Suprapubic skin (tissue), 4 donors: ENCODE data around the gene CCNJ. TPM values are rescaled to one million over a fixed set of nuclear protein-coding genes. Genes with fewer than 3 reads are reported as not detected.

Source experiments
- DNase-seq, 2 donors: peaks; one replicate each; pipeline ENCODE4 v3.0.0-alpha.2; 2019; ENCODE audit warnings: low spot score in 2 of 2
- H3K27ac ChIP-seq: fragments of 200-600 bp; sonication (generic); one replicate; pipeline ENCODE4 v1.5.1; 2019
- H3K27me3 ChIP-seq: fragments of 200-600 bp; sonication (generic); one replicate; pipeline ENCODE4 v1.5.1; 2019
- H3K36me3 ChIP-seq: fragments of 200-600 bp; sonication (generic); one replicate; pipeline ENCODE4 v1.5.1; 2019
- H3K4me1 ChIP-seq: fragments of 200-600 bp; sonication (generic); one replicate; pipeline ENCODE4 v1.5.1; 2019
- H3K4me3 ChIP-seq: fragments of 200-600 bp; sonication (generic); one replicate; pipeline ENCODE4 v1.5.1; 2019; ENCODE audit warnings: mild to moderate bottlenecking
- H3K9me3 ChIP-seq: fragments of 200-600 bp; sonication (generic); one replicate; pipeline ENCODE4 v1.5.1; 2019
- CTCF ChIP-seq, 2 donors: fragments of 200-600 bp in 1 of 2; fragments of 450-650 bp in 1 of 2; sonication (generic) in 1 of 2; IDR thresholded peaks; one replicate each; pipeline ENCODE4 v1.5.1; 2016 to 2019; ENCODE audit warnings: antibody characterized with exemption in 2 of 2, mild to moderate bottlenecking in 1 of 2, moderate library complexity in 1 of 2
- EP300 ChIP-seq: sonication (generic); formaldehyde crosslinking; IDR thresholded peaks from one replicate; pipeline ENCODE4 v1.6.1; 2017; ENCODE audit warnings: antibody characterized with exemption
- POLR2A ChIP-seq, 2 donors: fragments of 450-650 bp; IDR thresholded peaks; one replicate each; pipeline ENCODE4 v1.6.1; 2017; ENCODE audit warnings: antibody characterized with exemption in 2 of 2, mild to moderate bottlenecking in 2 of 2, moderate library complexity in 2 of 2
- POLR2AphosphoS5 ChIP-seq, 3 donors: sonication (generic); formaldehyde crosslinking; IDR thresholded peaks; one replicate each; pipeline ENCODE4 v1.6.1; 2017; ENCODE audit warnings: antibody characterized with exemption in 3 of 3
- whole genome bisulfite sequencing: methylation state at CpG from one replicate; pipeline ENCODE4 v1.1.5; 2018; 5-methylcytosine and 5-hydroxymethylcytosine counted together
- total RNA-seq, 4 donors: library from RNA; depleted of rRNA; stranded (reverse); fragments of >200 nt; gene quantifications; one replicate each; pipeline ENCODE4 v1.1.0, GENCODE V29; 2016

The CCNJ gene
- total RNA-seq, 4 donors from 2014 or later: 2.7 to 4.3 (median 3.6) TPM

GRCh38 chr10:96092999-96093767, 49.8 kb downstream of the CCNJ start:
- Histone ChIP-seq H3K4me1 (peaks cover 10% of the 10 kb centered on the region), H3K27me3 (peaks cover 69% of the 10 kb centered on the region), H3K4me3 (no peak overlapping the region), H3K9me3 (no peaks in the 10 kb centered on the region), H3K27ac (no peak overlapping the region), H3K36me3 (no peaks in the 10 kb centered on the region)
- WGBS: 88% methylated on average over 8 of the region's 8 CpGs
- TF ChIP-seq CTCF (IDR thresholded peaks at IDR 0.05): no peak
- TF ChIP-seq POLR2AphosphoS5 (IDR thresholded peaks at IDR 0.05): no peak
- TF ChIP-seq EP300: no peak
- no peak for TF ChIP-seq POLR2A (IDR thresholded peaks at IDR 0.05)
- no peak for DNase-seq

GRCh38 chr10:96093948-96094347, 50.6 kb downstream of the CCNJ start:
- Histone ChIP-seq H3K36me3 (no peaks in the 10 kb centered on the region), H3K27ac (no peak overlapping the region), H3K9me3 (no peaks in the 10 kb centered on the region), H3K4me1 (peaks cover 10% of the 10 kb centered on the region), H3K27me3 (peaks cover 77% of the 10 kb centered on the region), H3K4me3 (no peak overlapping the region)
- no peak for DNase-seq
- WGBS: 53% methylated on average over 2 of the region's 2 CpGs
- TF ChIP-seq CTCF (IDR thresholded peaks at IDR 0.05) (no peak), EP300 (no peak), POLR2A (IDR thresholded peaks at IDR 0.05) (no peak), POLR2AphosphoS5 (IDR thresholded peaks at IDR 0.05) (no peak)

GRCh38 chr10:96096958-96097357, 53.6 kb downstream of the CCNJ start:
- no peaks in the 10 kb centered on the region for H3K4me1 ChIP-seq
- WGBS: 77% methylated on average over 1 of the region's 1 CpG
- TF ChIP-seq POLR2AphosphoS5 (IDR thresholded peaks at IDR 0.05) (no peak), EP300 (no peak), POLR2A (IDR thresholded peaks at IDR 0.05) (no peak), CTCF (IDR thresholded peaks at IDR 0.05) (no peak)
- H3K36me3 ChIP-seq: no peaks in the 10 kb centered on the region
- H3K27me3 ChIP-seq: peaks cover 98% of the 10 kb centered on the region
- H3K27ac ChIP-seq: no peak overlapping the region
- H3K4me3 ChIP-seq: no peak overlapping the region
- no peak for DNase-seq
- no peaks in the 10 kb centered on the region for H3K9me3 ChIP-seq

- Histone ChIP-seq H3K9me3 (no peaks in the 10 kb centered on the region), H3K4me3 (no peak overlapping the region), H3K27me3 (peaks cover 97% of the 10 kb centered on the region), H3K27ac (no peak overlapping the region), H3K36me3 (no peaks in the 10 kb centered on the region), H3K4me1 (no peaks in the 10 kb centered on the region)
- no peak for DNase-seq
- WGBS: 97% methylated on average over 3 of the region's 3 CpGs
- TF ChIP-seq CTCF (IDR thresholded peaks at IDR 0.05) (no peak), POLR2A (IDR thresholded peaks at IDR 0.05) (no peak), EP300 (no peak), POLR2AphosphoS5 (IDR thresholded peaks at IDR 0.05) (no peak)
Observed at GRCh38 chr10:96097865-96098264, 54.5 kb downstream of the CCNJ start.

GRCh38 chr10:96107623-96108038, 64.2 kb downstream of the CCNJ start:
- Histone ChIP-seq H3K27me3 (peaks cover 80% of the 10 kb centered on the region), H3K36me3 (no peaks in the 10 kb centered on the region), H3K27ac (no peak overlapping the region), H3K4me3 (no peak overlapping the region), H3K9me3 (no peaks in the 10 kb centered on the region), H3K4me1 (no peaks in the 10 kb centered on the region)
- TF ChIP-seq CTCF (IDR thresholded peaks at IDR 0.05) (no peak), POLR2A (IDR thresholded peaks at IDR 0.05) (no peak), POLR2AphosphoS5 (IDR thresholded peaks at IDR 0.05) (no peak), EP300 (no peak)
- DNase-seq: no peak
- 61% methylated on average over 3 of the region's 3 CpGs for WGBS

Other genes with a start within 250 kb of the CCNJ start
- 1 to 10 TPM in 1 of 4 donors, under 1 TPM in 2, not detected in 1; 0.47 to 3.9 (median 0.72) TPM for gene CC2D2B, start 135.6 kb upstream of the CCNJ start, total RNA-seq
- gene ZNF518A, start 86.7 kb downstream of the CCNJ start, total RNA-seq: 10 to 100 TPM; 10.7 to 19.9 (median 17.5) TPM
- 1 to 10 TPM; 4.7 to 9.7 (median 5.7) TPM for gene BLNK, start 228.0 kb downstream of the CCNJ start, total RNA-seq